NCI-H2029 treated with DMSO at 0.1 percent for 48 hours (cell line): Measurements from ENCODE around the gene DEPDC5.
A peak's percentile ranks its signal among the peaks of the same experiment; 100 is the strongest.
"Not testable (repeated sequence)": the region's sequence is repeated elsewhere in the genome, so short reads cannot be mapped to it uniquely, and the experiment has no call there.

Experiments used
- DNase-seq: peaks from one replicate; lab custom pipeline; 2025; lab: John Stamatoyannopoulos, UW

Gene DEPDC5

DNA sequence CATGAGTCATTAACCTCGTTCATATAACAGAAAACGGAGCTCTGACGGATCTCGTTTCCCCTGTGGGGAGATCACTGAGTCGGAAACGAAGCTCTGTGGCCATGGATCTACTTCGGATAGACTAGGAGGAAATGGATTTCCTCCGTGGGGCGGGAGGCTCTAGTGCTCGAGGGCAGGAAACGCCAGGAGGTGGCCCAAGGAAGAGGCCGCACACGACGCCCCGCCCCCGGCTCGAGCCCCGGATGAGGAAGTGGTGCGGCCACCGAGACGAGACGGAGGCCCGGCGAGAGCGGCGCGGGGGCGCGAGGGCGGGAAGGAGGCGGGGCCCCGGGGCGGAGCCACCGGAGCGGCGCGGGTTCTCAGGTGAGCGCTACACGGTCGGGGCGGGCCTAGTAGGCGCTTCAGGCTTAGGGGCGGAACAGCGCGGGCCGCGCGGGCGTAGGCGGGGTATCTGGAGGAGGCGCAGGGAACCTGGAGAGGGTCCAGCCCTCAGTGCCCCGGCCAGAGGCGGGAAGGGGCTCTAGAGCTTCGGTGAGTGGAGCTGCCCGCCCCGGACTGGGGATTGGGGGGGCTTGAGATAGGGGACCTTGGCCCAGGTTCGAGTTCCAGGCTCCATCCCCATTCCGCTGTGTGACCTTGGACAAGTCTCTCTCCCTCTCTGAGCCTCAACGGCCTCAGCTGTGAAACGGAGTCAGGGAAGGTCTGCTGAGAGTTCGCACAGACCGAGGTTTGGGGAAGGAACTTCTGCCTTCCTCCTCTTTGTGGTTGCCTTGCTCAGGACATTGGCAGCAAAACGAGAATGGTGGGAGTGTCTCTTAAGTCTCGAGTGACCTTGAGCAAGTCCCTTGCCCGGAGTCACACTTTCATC lies at the start of gene DEPDC5:
Gene DEPDC5, plus strand, starts transcription at position 386 of the 868 bp plus-strand sequence. CDS start 903 bp downstream, outside the sequence.
- peak; percentile 75 for DNase-seq

DNA sequence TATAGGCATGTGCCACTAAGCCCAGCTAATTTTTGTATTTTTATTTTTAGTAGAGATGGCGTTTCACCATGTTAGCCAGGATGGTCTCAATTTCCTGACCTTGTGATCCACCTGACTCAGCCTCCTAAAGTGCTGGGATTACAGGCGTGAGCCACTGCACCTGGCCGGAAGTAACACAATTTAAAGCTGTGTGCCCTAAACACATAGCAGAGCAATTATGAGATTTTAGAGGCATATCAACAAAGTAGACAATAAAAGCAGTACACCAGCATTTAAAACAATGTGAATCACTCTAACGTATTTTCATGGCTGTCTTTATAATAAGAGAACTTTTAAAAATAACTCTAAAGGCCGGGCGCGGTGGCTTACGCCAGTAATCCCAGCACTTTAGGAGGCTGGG lies 46.3 kb upstream of the DEPDC5 start:
- no peak for DNase-seq

GRCh38 chr22:31711226-31711625 lies 42.6 kb upstream of the DEPDC5 start:
- not testable (repeated sequence) for DNase-seq

- no peak for DNase-seq
Measured at GRCh38 chr22:31715147-31715778, 38.6 kb upstream of the DEPDC5 start.

- DNase-seq: no peak
Measured at GRCh38 chr22:31719850-31720471, 33.9 kb upstream of the DEPDC5 start.

GRCh38 chr22:31723723-31724122 lies 30.1 kb upstream of the DEPDC5 start:
- DNase-seq: no peak

GRCh38 chr22:31726692-31727091 lies 27.1 kb upstream of the DEPDC5 start:
- DNase-seq: no peak

- no peak for DNase-seq
Measured at GRCh38 chr22:31728857-31729256, 25.0 kb upstream of the DEPDC5 start.

- no peak for DNase-seq
Measured at GRCh38 chr22:31730344-31730711, 23.5 kb upstream of the DEPDC5 start.

- DNase-seq: no peak
Measured at GRCh38 chr22:31732089-31732829, 21.6 kb upstream of the DEPDC5 start.

DNA sequence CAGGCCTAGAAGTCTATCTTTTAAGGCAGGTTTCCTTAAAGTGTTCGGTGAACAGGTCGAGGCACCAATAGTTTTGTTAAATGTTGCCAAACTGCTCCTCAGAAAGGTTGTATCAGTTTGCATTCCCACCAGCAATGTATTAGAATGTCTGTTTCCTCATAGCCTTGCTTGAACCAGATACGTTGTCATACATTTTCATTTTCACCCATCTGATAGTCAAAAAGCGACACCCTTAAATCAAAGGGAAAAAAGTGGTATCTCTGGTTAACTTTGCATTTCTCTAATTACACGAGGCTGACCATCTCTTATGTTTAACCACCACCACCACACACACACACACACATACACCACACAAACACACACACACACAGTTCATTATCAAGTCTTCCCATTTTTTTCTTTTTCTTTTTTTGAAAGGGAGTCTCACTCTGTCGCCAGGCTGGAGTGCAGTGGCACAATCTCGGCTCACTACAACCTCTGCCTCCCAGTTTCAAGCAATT lies 20.2 kb upstream of the DEPDC5 start:
- no peak for DNase-seq

DNA sequence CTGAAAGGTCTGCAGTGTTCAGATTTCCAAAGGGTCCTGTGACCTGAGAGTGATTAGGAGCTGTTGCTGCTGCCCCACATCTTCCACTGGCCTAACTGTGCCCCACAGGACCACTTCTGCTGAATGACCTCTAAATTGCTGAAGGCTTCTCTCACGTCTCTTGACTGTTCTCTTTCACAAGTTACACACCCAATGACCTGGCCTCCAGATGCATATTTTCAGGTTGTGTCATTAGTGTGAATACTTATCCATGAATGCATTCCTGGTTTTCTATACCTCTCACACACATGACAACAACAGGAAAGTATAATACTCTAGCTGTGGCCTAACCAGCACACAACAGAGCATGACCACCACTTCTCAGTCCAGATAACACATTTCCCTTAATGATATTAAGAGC lies 19.3 kb upstream of the DEPDC5 start:
- DNase-seq: no peak

- no peak for DNase-seq
Measured at GRCh38 chr22:31736458-31736857, 17.4 kb upstream of the DEPDC5 start.

DNA sequence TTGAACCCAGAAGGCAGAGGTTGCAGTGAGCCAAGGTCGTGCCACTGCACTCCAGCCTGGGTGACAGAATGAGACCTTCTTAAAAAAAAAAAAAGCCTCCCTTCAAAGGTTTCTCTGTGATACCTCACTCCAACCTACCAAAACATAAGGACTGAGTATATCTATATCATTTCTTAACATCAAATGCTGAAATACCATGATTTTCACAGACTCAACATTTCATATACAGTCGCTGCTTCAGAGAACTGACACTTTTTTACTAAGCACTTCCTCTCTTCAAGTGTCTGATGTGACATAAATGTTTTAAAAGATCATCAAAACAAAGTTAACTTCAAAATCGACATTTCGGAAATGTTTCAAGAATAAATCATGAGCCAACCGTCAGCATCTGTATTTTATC lies 15.9 kb upstream of the DEPDC5 start:
- no peak for DNase-seq

DNA sequence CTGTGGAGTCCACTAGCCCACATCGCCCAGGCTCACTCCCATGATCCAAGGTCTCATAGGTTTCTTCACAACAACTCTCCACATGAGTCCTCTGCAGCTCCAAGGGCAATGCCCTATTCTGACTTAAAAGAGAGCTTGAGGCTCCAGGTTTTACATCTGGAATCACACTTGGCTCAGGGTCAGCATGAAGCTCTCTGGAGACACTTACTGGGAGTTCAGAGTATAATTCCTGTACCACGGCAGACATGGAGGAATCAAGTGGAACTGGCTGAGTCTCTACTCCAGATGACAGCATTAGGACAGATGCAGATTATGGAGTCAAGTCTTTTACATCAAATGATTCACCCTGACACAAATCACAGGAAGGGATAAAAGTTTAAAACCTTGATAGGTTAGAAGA lies 15.3 kb upstream of the DEPDC5 start:
- DNase-seq: no peak

DNA sequence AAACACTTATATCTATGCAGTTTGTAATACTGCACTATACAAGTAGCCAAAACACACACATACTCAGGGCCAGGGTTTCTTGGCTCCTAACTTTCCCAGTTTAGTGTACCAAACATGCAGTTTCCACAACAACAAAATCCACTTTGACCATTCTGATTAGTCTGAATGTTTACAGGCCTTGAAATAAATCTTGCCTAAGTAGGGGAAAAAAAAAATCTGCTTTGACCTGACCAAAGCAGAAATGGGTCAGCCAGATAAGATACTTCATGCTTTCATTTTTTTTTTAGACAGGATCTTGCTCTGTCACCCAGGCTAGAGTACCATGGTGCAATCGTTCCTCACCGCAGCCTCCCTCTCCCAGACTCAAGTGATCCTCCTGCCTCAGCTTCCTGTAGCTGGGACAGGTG lies 14.0 kb upstream of the DEPDC5 start:
- peak; percentile 27 for DNase-seq

DNA sequence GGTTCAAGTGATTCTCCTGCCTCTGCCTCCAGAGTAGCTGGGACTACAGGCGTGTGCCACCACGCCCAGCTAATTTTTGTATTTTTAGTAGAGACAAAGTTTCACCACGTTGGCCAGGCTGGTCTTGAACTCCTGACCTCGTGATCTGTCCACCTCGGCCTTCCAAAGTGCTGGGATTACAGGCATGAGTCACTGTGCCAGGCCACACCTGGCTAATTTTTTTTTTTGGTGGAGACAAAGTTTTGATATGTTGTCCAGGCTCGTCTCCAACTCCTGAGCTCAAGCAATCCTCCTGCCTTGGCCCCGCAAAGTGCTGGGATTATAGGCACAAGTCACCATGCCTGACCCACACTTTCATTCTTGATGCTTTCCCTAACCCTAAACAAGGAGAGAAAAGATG lies 13.5 kb upstream of the DEPDC5 start:
- not testable (repeated sequence) for DNase-seq

DNA sequence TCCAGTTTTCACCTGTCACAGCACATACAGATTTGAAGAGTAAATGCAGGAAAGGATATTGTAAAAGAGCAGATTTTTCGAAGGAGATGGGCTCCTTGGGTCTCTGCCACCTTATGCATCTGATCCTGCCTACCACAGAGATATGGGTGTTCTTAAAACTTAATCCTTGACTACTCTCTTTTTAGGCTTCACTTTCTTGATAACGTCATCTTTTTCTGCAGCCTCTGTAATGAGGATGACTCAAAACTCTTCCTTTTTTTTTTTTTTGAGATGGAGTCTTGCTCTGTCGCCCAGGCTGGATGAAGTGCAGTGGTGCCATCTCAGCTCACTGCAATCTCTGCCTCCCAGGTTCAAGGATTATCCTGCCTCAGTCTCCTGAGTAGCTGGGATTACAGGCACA lies 11.7 kb upstream of the DEPDC5 start:
- no peak for DNase-seq

DNA sequence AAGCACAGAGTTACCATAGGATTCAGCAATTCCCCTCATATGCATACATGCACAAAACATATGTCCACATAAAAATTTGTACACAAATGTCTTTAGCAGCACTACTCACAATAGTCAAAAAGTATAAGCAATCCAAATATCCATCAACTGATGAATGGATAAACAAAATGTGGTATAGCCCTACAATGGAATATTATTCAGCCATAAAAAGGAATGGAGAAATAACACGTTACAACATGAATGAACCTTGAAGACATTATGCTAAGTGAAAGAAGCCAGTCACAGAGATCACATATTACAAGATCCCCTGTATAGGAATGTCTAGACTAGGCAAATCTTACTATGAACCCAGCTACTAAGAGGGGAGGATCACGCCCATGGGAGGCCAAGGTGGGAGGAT lies 11.1 kb upstream of the DEPDC5 start:
- DNase-seq: no peak

GRCh38 chr22:31743871-31744270 lies 9.9 kb upstream of the DEPDC5 start:
- no peak for DNase-seq

- DNase-seq: no peak
Measured at GRCh38 chr22:31747441-31747840, 6.4 kb upstream of the DEPDC5 start.

- DNase-seq: no peak
Measured at GRCh38 chr22:31748490-31748889, 5.3 kb upstream of the DEPDC5 start.
